Mesothelial cell of epicardium (in vitro differentiated cells): ENCODE results near the gene ISG20L2. TPM values are rescaled to one million over a fixed set of nuclear protein-coding genes. Genes with fewer than 3 reads are reported as not detected.

Source experiments
- DNase-seq, 2 experiments: peaks; one replicate each; pipeline ENCODE4 v3.0.0; 2021; ENCODE audit warnings: low spot score in 2 of 2; ENCODE audit not compliant: unreplicated experiment in 2 of 2
- H3K27ac Mint-ChIP-seq: 2 replicates; pipeline ENCODE4 v1.8.0; 2021; ENCODE audit warnings: mixed read lengths
- H3K27me3 Mint-ChIP-seq: 2 replicates; pipeline ENCODE4 v1.8.0; 2021; ENCODE audit warnings: low read depth, mixed read lengths
- H3K36me3 Mint-ChIP-seq: 2 replicates; pipeline ENCODE4 v1.8.0; 2021; ENCODE audit warnings: mixed read lengths
- H3K4me1 Mint-ChIP-seq: 2 replicates; pipeline ENCODE4 v1.8.0; 2021; ENCODE audit warnings: mixed read lengths
- H3K4me3 Mint-ChIP-seq: 2 replicates; pipeline ENCODE4 v1.8.0; 2021; ENCODE audit warnings: mild to moderate bottlenecking, moderate library complexity, mixed read lengths
- H3K9me3 Mint-ChIP-seq: 2 replicates; pipeline ENCODE4 v1.8.0; 2021; ENCODE audit warnings: mixed read lengths
- total RNA-seq: library from RNA; stranded (reverse); gene quantifications from 3 replicates; pipeline ENCODE4 v1.2.1, GENCODE V29; 2021
- TF ChIP-seq, protein P1 (sequence below): fragments of 200-600 bp; sonication (generic); IDR thresholded peaks from one replicate; pipeline ENCODE4 v1.5.0; 2021; ENCODE audit warnings: antibody characterized with exemption; ENCODE audit not compliant: unreplicated experiment

The ISG20L2 gene
- total RNA-seq, 1 donor from 2014 or later = 39.3 TPM

GRCh38 chr1:156751451-156751756 lies 22.8 kb upstream of the ISG20L2 start, which contains the start of gene HDGF:
Gene HDGF, minus strand, starts transcription at chr1:156751675. Its CDS starts 246 bp downstream, at chr1:156751429.
- Mint-ChIP-seq H3K4me1 (peaks cover 46% of the 10 kb centered on the region), H3K36me3 (no peaks in the 10 kb centered on the region), H3K4me3 (peak within 1 kb of the TSS; percentile 96), H3K9me3 (no peaks in the 10 kb centered on the region), H3K27ac (peak within 1 kb of the TSS; percentile 100), H3K27me3 (no peaks in the 10 kb centered on the region)
- no peak for DNase-seq
- TF ChIP-seq, protein P1, sequence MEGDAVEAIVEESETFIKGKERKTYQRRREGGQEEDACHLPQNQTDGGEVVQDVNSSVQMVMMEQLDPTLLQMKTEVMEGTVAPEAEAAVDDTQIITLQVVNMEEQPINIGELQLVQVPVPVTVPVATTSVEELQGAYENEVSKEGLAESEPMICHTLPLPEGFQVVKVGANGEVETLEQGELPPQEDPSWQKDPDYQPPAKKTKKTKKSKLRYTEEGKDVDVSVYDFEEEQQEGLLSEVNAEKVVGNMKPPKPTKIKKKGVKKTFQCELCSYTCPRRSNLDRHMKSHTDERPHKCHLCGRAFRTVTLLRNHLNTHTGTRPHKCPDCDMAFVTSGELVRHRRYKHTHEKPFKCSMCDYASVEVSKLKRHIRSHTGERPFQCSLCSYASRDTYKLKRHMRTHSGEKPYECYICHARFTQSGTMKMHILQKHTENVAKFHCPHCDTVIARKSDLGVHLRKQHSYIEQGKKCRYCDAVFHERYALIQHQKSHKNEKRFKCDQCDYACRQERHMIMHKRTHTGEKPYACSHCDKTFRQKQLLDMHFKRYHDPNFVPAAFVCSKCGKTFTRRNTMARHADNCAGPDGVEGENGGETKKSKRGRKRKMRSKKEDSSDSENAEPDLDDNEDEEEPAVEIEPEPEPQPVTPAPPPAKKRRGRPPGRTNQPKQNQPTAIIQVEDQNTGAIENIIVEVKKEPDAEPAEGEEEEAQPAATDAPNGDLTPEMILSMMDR = no peak

- DNase-seq = peak; percentile 43 to 58
- Mint-ChIP-seq H3K4me1 (peaks cover 51% of the 10 kb centered on the region), H3K9me3 (no peaks in the 10 kb centered on the region), H3K27me3 (no peaks in the 10 kb centered on the region), H3K36me3 (peaks cover 1% of the 10 kb centered on the region), H3K27ac (peak overlapping the region; percentile 100), H3K4me3 (peak overlapping the region; percentile 84)
- TF ChIP-seq, protein P1 = no peak
These were observed 22.3 kb upstream of the ISG20L2 start for GRCh38 chr1:156750711-156751450.

DNA sequence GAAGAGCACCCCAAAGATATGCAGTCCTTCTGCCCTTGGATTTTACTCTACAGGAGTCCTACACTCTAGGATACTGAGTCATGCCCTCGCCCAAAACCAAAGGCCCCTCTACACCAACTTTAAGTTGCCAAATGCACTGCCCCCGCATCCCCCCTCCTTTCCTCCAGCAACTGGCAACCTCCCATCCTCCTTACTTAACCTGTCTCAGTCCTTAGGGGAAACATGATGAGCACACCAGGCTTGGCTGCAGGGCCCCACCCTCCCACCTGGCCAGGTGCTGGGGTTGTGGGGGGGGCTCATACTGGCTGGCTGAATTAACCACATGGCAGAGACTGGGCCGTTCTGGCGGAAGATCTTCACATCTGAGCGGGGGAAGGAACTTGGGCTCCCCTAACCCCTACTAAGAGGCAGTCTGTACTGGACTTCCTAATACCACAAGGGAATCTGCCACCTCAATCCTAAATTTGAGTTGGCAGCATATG lies 21.7 kb upstream of the ISG20L2 start:
- DNase-seq = no peak
- peak overlapping the region; percentile 100 for H3K27ac Mint-ChIP-seq
- peaks cover 6% of the 10 kb centered on the region for H3K36me3 Mint-ChIP-seq
- peaks cover 56% of the 10 kb centered on the region for H3K4me1 Mint-ChIP-seq
- H3K9me3 Mint-ChIP-seq = no peaks in the 10 kb centered on the region
- H3K4me3 Mint-ChIP-seq = peak overlapping the region; percentile 84
- TF ChIP-seq, protein P1 = no peak
- H3K27me3 Mint-ChIP-seq = no peaks in the 10 kb centered on the region

DNA sequence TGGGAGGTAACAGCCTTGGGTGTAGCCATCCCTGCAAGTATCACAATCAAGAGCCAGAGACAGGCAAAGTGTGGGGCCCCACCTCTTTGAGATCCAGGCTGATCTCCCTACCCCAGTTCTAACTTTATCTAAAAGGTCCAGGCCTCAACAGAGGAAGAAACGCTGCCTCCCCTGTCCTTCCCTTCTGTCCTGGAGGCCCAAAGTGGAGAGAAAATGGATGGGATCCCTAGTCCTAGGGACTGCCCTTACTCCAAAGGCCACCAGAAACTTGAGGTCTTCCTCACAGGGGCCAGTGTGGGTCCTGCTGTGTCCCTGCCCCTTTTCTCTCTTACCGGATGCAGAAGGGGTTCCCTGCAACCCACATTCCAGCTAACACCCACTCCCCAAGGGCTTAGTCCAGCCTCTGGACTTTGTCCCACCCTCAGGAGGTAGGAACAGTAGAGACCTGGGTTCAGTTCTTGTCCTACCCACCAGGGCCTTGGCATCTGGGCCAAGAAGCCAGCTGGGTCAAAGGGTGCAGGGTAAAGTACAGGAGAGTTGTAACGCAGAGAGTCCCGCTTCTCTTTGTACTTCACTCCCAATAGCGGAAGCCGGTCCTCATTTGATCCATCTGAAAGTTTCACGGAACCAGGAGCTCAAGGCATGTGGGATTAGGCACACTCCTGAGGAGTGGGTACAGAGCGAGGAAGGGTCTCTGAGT lies 21.0 kb upstream of the ISG20L2 start:
- Mint-ChIP-seq H3K36me3 (peaks cover 6% of the 10 kb centered on the region), H3K27me3 (no peaks in the 10 kb centered on the region), H3K4me3 (peak overlapping the region; percentile 84), H3K27ac (peak overlapping the region; percentile 100), H3K9me3 (no peaks in the 10 kb centered on the region), H3K4me1 (peaks cover 56% of the 10 kb centered on the region)
- DNase-seq = no peak
- TF ChIP-seq, protein P1 = no peak

DNA sequence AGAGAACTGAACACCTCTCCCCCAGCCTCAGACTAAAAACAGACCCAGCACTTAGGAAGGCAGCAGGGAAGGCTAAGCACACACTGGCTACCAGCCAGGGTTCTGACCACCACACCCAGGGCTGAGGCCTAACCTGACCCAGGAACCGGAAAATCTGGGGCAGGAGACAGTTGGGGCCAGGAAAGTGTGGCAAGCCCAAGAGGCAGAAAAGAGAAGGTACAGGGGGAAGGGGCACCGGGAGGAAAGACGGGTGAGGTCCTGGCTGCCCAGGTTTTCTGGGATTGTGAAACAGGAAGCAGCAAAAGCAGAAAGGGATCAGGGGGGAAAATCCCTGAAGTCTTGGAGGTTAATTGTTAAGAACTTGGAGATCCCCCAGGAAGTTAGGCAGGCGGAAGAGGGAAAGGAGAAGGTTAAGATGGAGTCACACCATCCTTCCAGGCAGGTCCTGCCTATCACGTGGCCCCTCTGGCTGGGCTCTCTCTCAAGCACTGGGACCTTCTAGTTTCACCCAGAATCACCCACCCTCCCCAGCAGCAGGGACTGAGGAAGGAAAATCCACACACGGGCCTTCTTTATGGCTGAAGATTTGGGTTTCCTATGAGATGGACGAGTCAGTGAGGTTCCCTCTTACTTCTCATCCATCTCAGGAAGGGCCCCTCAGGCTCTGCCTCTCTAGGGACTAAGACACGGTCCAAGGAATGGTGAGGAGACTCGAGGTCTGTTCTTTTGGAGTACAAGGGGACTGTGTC lies 20.3 kb upstream of the ISG20L2 start:
- H3K36me3 Mint-ChIP-seq = peaks cover 6% of the 10 kb centered on the region
- H3K27me3 Mint-ChIP-seq = no peaks in the 10 kb centered on the region
- H3K27ac Mint-ChIP-seq = peak overlapping the region; percentile 100
- peaks cover 56% of the 10 kb centered on the region for H3K4me1 Mint-ChIP-seq
- peak overlapping the region; percentile 84 for H3K4me3 Mint-ChIP-seq
- H3K9me3 Mint-ChIP-seq = no peaks in the 10 kb centered on the region
- DNase-seq = no peak
- TF ChIP-seq, protein P1 = no peak
